Forelimb muscle (tissue), 1 donor: ENCODE measurements around the gene PLCH2. TPM values are rescaled to one million over a fixed set of nuclear protein-coding genes. Genes with fewer than 3 reads are reported as not detected.
"Not testable (repeated sequence)": the region's sequence is repeated elsewhere in the genome, so short reads cannot be mapped to it uniquely, and the experiment has no call there.

Experiments
- DNase-seq: peaks from one replicate; pipeline ENCODE4 v3.0.0-alpha.2; 2013; ENCODE audit warnings: low read depth
- polyA plus RNA-seq: library from polyadenylated mRNA; unstranded; fragments of 120-200 nt; gene quantifications from one replicate; pipeline ENCODE4 v1.2.1, GENCODE V29; 2013; ENCODE audit not compliant: insufficient read length

The PLCH2 gene
- polyA plus RNA-seq, 1 donor = 0.63 TPM

GRCh38 chr1:2544875-2545640 lies 69.0 kb downstream of the PLCH2 start:
- no peak for DNase-seq

GRCh38 chr1:2545754-2546514 lies 69.8 kb downstream of the PLCH2 start:
- no peak for DNase-seq

- no peak for DNase-seq
These were observed 70.6 kb downstream of the PLCH2 start for GRCh38 chr1:2546515-2547209.

- no peak for DNase-seq
These were observed 71.3 kb downstream of the PLCH2 start for GRCh38 chr1:2547210-2548067.

- DNase-seq = no peak
These were observed 72.0 kb downstream of the PLCH2 start for GRCh38 chr1:2548068-2548589.

- not testable (repeated sequence) for DNase-seq
These were observed 73.4 kb downstream of the PLCH2 start for GRCh38 chr1:2549367-2550029.

- not testable (repeated sequence) for DNase-seq
These were observed 74.3 kb downstream of the PLCH2 start for GRCh38 chr1:2550309-2550861.

GRCh38 chr1:2551544-2551943 lies 75.5 kb downstream of the PLCH2 start:
- DNase-seq = not testable (repeated sequence)

GRCh38 chr1:2552189-2552588 lies 76.1 kb downstream of the PLCH2 start:
- DNase-seq = no peak

- not testable (repeated sequence) for DNase-seq
These were observed 77.0 kb downstream of the PLCH2 start for GRCh38 chr1:2553076-2553475.

- no peak for DNase-seq
These were observed 78.0 kb downstream of the PLCH2 start for GRCh38 chr1:2553871-2554620.

GRCh38 chr1:2554621-2555387 lies 78.7 kb downstream of the PLCH2 start:
- DNase-seq = no peak

Other genes starting within 250 kb of the PLCH2 start
- gene SKI, start 248.0 kb upstream of the PLCH2 start, polyA plus RNA-seq = 53.8 TPM
- 6.7 TPM for gene MORN1, start 84.7 kb upstream of the PLCH2 start, polyA plus RNA-seq
- 70.7 TPM for gene RER1, start 84.4 kb upstream of the PLCH2 start, polyA plus RNA-seq
- gene PEX10, start 63.7 kb upstream of the PLCH2 start, polyA plus RNA-seq = 18.0 TPM
- 22.1 TPM for gene PANK4, start 50.3 kb downstream of the PLCH2 start, polyA plus RNA-seq
- 0.56 TPM for gene HES5, start 54.0 kb downstream of the PLCH2 start, polyA plus RNA-seq
- gene TNFRSF14, start 80.1 kb downstream of the PLCH2 start, polyA plus RNA-seq = 11.2 TPM
- gene PRXL2B, start 110.5 kb downstream of the PLCH2 start, polyA plus RNA-seq = 21.4 TPM
- gene MMEL1, start 156.7 kb downstream of the PLCH2 start, polyA plus RNA-seq = 0.39 TPM